T-helper 9 cell (primary cell): ENCODE data around the gene FSD1L.

Source experiments
- DNase-seq: peaks from one replicate; pipeline ENCODE4 v3.0.0-alpha.2; 2020
- total RNA-seq, 2 donors: gene quantifications; one replicate each; lab custom pipeline; 2026; lab: John Stamatoyannopoulos, UW

Gene FSD1L
- total RNA-seq = 2.2 to 9.8 reads per million in 2 donors

GRCh38 chr9:105447814-105448812 is at the start of gene FSD1L:
Gene FSD1L (plus strand): TSS chr9:105448034. CDS start chr9:105448221, 187 bp downstream.
- peak; percentile 58 for DNase-seq

- no peak for DNase-seq
These were observed 48.7 kb upstream of the FSD1L start for GRCh38 chr9:105399117-105399516.

DNA sequence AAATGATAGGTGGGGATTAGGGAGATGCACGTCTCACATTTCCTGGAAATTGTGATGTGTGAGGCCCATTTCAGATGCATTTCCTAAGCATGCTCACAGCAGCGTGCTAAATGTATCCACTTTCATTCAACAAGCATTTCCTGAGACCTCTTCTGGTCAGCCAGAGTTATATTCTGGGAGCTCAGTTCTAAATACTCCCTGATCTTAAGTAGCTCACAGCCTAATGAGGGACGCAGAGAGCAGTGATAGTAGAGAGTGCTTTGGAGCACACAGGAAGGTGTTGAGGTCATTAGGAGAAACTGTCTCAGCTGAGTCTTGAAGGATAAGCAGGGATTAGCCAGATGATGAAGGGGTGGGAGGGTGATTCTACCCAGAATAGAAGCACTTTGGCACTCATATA is 46.2 kb upstream of the FSD1L start:
- no peak for DNase-seq

- no peak for DNase-seq
These were observed 44.1 kb upstream of the FSD1L start for GRCh38 chr9:105403552-105404248.

- peak; percentile 29 for DNase-seq
These were observed 42.2 kb upstream of the FSD1L start for GRCh38 chr9:105405514-105406131.

DNA sequence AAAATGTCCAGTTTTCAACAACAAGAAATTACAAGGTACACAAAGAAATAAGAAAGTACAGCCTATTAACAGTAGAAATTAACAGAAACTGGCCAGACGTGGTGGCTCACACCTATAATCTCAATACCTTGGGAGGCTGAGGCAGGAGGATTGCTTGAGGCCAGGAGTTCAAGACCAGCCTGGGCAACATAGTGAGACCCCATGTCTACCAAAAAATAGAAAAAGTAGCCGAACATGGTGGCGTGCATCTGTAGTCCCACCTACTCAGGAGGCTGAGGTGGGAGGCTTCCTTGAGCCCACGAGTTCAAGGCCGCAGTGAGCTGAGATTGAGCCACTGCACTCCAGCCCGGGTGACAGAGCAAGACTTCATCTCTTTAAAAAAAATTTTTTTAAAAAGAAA is 41.5 kb upstream of the FSD1L start:
- no peak for DNase-seq

GRCh38 chr9:105413525-105413924 is 34.3 kb upstream of the FSD1L start:
- DNase-seq = no peak

GRCh38 chr9:105414947-105415661 is 32.7 kb upstream of the FSD1L start:
- peak; percentile 52 for DNase-seq

GRCh38 chr9:105415662-105415980 is 32.2 kb upstream of the FSD1L start:
- DNase-seq = no peak

DNA sequence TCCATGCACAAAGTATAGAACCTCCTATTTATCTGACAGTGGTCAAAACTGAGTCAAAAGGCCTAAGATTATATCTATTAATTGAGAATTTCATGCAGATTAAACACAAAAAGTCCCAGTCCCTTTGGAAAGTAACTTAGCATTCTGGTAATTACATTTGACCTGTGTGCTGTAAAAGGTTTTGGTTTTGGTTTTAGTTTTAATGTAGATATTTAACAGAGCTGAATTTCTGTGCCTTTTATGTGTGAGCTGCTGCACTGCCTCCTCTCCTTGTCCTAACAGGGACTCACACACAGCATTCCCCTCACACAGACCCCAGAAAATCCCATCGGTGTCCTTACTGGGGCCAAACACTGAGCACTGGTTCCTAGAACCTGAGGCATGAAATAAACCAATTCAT is 31.0 kb upstream of the FSD1L start:
- DNase-seq = no peak

DNA sequence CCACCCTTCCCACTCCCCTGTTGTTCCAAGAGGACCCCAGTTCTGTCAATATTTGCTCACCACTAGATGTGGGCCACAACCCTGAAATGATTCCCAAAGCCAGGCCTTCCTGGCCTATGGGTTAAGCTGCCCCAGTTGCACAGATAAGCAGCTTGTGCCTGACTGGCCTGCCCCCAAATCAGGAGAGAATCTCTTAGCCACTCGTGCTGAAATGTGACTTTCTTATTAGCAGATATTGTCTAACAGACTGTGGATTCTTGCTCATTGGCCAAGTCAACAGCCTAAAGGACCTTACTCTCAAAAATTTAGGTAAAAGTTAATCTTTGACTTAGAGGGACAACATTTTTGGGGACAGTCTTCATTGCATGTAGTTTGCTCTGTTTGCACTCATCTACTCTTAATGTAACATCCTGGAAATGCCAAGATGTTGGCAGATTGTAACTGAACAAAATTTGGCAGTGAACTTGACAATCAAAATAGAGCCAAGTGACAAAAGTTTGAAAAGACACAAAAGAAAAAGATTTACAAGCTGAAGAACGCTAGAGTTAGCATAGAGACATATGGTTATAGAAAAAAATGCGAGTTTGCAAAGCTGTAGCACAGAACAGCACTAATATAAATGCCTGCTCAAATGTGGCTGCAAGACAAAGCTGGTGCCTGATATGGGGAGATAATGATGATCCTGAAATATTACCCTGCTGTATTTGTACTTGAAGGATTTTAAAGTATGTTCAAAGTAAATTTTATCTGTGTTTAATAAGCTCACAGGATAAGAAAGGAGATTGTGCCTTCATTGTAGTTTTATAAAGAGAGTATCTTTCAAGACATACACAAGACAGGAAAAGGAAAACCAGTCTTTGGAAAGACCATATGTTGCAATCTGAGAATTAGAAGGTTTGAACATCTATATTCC is 29.0 kb upstream of the FSD1L start:
- DNase-seq = no peak

GRCh38 chr9:105419816-105420597 is 27.8 kb upstream of the FSD1L start:
- no peak for DNase-seq

- DNase-seq = no peak
These were observed 26.7 kb upstream of the FSD1L start for GRCh38 chr9:105421154-105421553.

DNA sequence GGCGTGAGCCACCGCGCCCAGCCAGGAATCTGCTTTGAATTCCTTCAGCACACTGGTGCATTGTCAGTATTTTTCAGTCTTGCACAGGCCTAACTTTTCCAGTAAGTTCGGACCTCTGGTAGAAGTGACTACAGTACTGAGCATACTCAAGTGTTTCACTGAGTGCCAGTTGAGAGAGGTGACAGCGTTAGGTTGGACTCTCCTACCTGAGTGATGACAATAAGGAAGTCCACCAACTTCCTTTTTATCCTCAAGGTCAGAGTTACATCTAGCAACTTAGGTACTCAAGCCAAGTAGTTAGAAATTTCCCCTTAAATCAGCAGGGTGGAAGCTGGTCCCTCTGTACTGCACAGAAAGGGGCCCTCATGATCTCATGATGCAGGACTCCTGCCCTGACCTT is 26.0 kb upstream of the FSD1L start:
- DNase-seq = no peak

DNA sequence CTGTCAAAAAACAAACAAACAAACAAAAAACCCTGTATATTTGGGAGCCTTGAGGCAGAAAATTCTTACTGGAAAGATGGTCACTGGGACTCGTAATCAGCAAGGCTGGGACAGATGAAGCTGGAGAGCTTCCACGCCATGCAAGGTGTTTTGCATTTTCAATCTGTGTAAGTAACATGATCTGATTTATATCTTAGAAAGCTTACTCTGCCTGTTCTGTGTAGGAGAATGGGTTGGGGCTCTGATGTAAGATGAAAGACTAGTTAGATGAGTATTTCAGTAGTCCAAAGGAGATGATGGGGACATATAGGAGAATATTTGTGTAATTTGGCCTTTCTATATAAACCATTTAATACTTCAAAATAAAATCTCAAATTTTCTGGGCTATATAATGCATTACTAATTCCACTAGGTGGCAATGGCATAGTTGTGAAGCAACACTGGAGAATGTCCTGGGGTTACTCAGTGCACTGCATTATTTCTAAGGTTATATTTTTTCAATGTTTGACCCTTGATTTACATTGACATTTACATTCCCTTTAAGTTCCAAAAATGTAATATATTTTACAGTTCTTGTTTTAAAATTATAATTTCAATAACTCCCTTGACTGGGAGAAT is 21.9 kb upstream of the FSD1L start:
- DNase-seq = no peak

DNA sequence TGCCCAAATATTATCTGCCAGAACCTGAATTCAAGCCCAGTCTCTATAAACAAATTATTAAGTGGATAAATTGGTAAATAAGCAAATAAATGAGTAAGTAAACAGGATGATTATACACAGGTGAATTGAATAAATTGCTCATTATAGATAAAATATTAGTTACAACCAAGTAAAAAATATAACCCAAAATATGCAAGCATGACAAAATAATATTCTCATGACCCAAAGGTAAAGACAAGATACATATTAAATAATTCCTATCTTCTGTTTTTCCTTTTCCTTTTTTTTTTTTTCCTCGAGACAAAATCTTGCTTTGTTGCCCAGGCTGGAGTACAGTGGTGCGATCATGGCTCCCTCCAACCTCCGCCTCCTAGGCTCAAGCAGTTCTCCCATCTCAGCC is 21.2 kb upstream of the FSD1L start:
- no peak for DNase-seq

- DNase-seq = no peak
These were observed 16.2 kb upstream of the FSD1L start for GRCh38 chr9:105431424-105432246.

GRCh38 chr9:105432247-105432842 is 15.5 kb upstream of the FSD1L start:
- no peak for DNase-seq

DNA sequence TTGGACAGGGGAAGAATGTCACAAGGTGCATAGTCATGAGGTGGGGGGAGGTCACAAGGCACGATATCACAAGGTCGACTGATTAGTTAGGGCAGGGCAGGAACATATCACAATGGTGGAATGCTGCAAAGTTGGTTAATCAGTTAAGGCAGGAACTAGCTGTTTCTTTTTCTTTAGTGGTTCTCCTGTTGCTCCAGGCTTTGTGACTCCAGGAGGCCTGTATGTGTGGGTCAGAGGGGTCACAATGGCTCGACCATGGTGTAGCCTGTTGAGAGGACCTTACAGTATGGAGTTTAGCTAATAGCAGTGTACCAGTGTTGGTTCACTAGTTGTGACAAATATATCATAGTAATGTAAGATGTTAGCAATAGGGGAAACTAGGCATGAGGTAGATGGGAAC is 12.4 kb upstream of the FSD1L start:
- no peak for DNase-seq
